ENCODE data around the gene ELAVL2.

Gene ELAVL2

DNA sequence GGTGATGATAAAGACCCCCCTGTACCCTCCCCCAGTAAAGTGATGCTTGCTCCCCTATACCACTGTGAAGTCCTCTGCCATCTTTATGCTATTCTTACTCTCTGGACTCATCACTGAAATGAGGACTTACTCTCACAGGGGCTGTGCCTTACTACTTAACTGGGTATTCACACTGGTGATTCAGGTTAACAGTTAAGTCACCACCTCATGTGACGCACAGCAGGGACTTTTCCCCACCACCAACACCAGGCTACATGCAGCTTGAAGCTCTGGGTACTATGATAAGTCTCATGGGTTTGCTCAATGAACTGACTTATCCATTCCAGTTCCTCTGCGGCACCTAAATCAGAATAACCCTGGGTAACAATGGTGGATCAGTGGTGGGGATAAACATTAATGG lies 163.7 kb downstream of the ELAVL2 start:
- no peak for DNase-seq (ENCODE audit: low read depth in 2 of 2)

DNA sequence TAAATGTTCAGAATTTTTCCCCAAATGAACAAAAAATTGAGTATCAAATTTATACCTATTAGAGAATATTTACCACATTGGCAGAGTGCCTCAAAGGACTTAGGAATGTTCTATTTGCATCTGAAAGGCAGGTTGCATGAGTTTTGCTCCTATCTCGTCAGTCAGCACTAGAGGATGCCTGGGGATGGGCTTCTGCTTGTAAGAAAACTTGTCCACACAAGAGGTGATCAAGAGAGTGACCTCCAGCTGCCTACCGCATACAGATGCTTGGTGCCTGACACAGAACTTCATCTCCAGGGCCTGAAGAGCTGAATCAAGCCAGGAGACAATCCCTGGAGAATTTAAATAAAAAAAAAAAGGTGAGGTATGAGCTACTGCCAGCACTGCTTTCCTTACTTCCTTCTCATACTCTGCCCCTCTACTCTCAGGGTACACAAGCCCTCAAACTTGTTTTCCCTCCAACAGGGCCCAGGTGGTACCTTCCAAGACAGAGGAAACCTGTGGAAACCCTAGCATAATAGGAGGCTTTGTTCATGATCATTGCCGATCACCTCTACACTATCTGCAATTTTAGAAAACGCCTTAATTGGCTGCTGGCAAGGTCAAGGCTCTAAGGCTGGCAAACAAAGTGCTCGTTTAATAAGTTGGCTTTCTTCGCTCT lies 166.6 kb downstream of the ELAVL2 start:
- DNase-seq (ENCODE audit: low read depth in 2 of 2): no peak

DNA sequence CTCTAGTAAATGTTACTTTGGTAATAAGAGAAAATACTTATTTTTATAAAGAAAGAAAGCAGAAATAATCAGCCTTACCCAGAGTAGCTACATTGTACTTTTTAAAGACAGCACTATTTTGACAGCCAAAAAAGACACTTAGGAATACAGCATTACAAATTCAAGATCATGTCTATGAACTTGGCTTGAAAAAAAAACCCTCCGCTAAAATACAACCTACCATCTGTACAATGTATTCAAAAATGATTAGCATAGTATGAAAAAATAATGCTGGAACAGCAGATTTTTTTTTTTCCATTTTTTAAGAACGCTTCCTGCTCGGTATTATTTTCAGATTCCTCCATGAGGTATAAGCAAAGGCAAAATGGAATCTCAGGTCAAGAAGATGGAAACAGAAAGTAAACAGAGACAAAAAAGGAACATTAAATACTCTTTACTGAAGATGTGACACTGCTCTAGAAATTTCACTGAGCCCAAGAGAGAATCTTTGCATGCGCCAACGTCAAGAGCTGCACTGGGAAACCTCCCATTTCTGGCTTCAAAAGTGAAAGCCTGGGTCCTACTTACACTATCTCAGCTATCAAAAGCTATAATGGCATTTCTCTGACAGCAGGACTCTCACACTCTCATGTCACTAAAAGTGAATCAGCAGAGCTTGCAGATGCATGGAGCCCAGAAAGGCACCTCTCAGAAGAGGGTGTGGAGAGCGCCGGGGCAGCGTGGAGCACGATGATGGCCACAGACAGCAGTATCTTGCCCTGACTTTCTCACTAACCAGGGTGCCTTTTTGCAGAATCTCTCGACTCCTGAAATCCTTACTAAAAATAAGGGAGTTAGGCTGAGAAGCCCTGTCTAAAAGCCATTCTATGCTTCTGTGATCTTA lies 167.4 kb downstream of the ELAVL2 start:
- DNase-seq (ENCODE audit: low read depth in 2 of 2): no peak

DNA sequence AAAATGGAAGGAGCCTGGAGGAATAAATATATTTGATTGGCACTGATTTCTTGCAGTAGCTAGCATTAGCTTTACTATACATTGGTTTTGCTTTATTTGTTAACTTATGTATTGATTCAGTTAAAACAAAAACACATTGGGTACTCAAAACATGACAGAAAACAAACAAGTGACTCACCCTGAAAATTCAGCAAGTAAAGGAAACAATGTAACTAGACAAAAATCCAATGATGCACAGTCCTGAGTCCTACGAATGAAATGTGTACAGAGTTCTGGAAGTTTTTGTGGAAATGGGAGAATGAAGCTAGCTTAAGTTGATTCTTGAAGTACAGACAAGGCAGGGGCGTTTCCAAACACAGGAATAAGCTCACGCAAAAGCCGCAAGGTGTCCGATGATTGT lies 175.0 kb downstream of the ELAVL2 start:
- no peak for DNase-seq (ENCODE audit: low read depth in 2 of 2)

DNA sequence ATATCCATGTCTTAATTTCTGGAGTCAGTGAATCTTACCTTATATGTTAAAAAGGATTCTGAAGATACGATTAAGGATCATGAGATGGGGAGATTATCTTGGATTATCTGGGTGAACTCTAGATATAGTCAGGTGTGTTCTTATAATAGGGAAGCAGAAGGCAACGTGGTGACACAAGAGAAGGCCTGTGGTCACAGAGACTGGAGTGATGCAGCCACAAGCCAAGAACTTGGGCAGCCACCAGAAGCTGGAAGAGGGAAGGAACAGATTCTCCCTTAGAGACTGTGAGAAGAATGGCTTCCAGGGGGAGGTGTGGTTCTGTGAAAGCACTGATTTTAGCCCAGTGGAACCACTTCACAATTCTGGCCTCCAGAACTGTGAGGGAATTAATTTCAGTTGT lies 177.4 kb downstream of the ELAVL2 start:
- no peak for DNase-seq (ENCODE audit: low read depth in 2 of 2)

DNA sequence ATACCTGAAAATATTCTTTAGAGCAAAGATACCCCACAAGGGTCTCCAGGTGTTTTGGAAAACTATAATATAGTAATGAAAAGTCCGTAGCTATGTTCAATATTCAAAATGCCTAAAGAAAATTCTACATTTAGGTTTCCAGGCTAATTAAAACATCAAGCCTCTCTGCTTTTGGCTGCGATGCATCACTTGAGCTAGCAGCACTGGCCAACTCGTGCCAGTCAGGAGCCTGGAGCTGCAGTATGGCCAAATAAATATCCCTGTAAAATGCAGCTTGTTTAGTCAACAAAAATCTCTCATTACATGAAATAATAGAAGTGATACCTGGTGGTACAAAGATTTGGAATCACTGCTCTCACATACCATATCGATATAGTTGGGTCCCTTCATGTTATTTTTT lies 181.1 kb downstream of the ELAVL2 start:
- DNase-seq (ENCODE audit: low read depth in 2 of 2): no peak

DNA sequence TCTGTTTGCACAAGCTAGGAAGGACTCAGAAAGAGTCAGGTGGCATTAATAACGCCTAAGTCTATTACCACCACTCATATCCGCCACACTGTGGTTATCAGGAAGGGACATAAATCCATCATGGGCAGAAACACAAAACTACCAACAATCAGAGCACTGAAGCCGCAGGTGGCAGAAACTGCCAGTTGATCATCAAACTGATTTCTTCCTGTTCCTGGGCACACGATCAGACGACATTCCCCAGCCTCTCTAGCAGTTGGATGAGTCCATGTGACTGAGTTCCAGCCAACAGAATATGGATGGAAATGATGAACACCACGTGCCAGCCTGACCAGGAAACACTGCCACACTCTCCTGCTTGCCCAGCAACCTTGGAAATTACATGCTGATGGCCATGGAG lies 181.7 kb downstream of the ELAVL2 start:
- DNase-seq (ENCODE audit: low read depth in 2 of 2): no peak

DNA sequence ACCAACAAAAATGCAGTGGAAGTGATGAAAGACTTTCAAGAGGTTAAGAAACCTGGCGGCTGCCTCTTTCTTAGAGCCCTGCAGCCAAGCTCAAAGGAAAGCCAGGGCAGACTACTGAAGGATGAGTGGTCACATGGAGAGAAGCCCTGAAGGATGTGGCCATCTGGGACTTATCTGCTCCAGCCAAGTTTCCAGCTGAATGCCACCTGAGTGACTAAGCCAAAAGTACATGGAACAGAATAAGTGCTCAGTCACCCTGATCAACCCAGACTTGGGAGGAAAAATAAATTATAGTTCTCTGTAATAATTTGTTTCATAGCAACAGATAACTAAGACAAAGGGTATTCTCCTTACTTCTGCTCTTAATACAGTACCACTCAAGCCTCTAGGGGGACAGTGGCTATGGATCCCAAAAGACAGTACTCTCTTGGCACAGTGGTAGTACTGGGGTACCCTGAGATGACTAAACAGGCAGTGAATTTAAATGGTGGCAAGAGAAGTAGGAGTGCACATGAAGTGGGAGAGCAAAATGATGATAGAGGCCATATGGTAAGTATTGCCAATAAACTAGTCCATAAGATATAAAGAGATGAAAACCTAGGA lies 182.3 kb downstream of the ELAVL2 start:
- no peak for DNase-seq (ENCODE audit: low read depth in 2 of 2)
